Activated CD8-positive, alpha-beta memory T cell treated with anti-CD3 and anti-CD28 coated beads, Interleukin-2, amount 50 U/mL, for 24 hours (primary cell): ENCODE data around the gene RBM10.

Experiments
- DNase-seq: peaks from one replicate; pipeline ENCODE4 v3.0.0-alpha.2; 2020; ENCODE audit errors: extremely low read depth

RBM10 gene

DNA sequence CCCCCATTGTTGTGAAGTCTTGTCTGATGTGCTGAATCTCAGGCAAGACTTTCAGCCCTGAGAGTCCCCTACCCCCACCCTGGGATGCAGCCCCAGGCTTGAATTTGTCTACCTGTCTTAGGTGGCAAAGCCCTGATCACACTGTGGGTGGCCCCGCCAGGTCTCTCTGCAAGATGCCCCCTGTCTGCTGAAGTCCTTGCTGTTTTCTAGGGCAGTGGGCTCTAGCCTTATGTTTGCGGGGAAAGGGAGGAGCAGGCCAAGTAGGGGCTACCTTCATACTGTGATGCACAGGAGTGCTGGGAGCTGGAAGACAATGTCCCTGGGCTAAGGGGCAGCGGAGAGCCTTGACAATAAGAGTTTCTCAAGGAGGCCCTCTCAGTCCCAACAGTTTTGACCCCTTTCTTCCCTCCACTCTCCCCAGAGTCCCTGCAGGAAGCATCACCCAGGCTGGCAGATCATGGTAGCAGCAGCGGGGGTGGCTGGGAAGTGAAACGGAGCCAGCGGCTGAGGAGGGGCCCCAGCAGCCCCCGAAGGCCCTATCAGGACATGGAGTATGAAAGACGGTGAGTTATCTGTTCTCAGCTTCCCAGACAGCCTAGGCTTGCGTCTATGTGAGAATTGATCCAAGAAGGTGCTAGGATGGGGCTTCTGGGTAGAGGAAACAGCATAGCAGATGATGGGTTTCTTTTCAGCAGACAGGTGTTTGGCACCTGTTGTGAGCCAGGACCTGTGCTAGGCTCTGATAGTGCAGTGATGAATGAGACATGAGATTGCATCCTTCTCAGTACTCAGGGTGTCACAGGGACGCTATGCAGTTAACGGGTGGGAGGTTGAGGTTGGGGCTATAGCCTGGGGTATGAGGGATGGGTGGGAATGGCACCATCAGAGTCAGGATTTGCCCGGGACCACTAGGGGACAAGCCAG lies 2.2 kb downstream of the RBM10 start:
- DNase-seq = no peak

DNA sequence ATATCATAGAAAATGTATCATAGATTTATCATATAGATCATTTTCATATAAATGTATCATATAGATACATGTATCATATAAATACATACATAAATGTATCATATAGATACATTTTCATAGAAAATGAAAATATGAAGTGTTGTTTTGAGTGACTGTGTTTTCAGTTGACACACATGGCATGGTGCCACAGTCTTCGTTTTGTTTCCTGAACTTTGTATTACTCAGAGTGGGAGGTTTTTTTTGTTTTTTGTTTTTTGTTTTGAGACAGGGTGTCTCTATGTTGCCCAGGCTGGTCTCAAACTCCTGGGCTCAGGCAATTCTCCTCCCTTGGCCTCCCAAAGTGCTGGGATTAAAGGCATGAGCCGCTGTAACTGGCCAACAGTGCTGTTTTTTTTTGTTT lies 3.9 kb downstream of the RBM10 start:
- DNase-seq = no peak

DNA sequence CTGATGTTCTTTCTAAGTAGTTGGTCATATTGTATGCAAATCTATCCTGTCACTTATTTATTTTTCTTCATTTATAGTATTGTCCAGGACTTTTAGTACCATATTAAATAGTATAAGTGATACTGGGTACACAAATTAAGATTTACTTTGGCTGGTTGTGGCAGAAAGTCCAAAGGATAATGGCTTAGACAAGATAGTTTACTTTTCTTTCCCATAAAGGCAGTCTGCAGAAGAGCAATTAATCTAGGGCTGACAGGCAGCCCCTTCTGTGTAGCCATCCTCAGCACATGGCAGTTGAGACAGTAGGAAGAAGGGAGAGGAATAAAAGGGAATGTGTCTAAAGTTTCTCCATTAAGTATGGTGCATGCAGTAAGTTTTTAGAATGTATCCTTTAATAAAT lies 6.4 kb downstream of the RBM10 start:
- DNase-seq = no peak

DNA sequence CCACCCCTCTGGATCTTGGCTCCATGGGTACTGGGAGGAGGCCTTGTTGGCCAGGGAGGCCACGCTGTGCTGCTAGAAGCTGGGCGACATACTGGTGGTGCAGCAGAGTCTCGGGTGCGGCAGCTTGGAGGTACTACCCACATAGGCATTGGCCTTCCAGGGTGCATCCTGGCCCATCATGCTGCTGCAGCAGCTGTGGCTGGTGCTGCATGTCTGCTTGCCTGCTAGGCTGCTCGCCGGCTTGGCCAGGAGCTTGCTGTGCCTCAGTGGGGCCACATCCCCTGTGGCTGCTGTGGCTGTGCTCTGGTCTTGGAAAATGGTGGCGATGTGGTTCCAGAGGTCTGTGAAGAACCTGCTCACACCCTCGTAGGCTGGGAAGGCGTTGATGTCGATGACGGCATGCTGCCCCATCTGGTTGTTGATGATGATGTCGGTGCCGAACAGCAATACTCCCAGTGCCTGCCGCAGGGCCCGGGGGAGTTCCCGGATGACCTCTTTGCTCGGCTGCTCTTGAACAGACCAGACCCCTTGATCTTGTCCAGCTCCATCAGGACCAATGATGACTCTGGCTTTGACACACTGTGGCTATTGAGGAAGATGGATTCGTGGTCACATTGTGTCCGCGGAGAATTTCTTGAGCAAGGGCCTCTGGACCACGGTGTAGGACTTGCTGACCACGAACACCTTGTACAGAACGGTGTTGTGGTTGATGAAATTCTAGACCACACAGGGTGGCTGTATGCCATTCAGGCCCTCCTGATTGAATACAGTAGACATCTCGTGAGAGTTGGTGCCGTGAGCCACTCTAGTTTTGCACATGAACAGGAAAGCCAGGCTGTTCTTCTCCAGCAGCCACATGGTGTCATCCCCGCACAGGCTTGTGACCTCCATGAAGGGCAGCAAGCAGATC lies 11.8 kb downstream of the RBM10 start:
- no peak for DNase-seq

DNA sequence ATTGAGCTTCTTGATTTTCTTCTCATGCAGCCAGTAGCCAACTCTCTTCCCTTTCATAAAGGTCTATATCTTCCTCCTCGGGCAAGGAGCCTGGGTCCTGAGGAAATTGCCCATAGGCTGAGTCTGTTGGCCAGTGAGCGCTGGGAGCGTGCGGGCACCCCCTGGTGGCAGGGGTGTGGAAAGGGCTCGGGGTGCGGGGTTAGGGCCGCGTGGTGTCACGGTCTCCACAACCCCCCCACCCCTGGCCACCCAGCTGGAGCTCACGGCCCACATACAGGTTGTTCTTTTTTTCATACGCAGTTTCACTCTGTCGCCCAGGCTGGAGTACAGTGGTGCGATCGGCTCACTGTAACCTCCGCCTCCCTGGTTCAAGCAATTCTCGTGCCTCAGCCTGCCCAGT lies 13.1 kb downstream of the RBM10 start:
- DNase-seq = no peak

DNA sequence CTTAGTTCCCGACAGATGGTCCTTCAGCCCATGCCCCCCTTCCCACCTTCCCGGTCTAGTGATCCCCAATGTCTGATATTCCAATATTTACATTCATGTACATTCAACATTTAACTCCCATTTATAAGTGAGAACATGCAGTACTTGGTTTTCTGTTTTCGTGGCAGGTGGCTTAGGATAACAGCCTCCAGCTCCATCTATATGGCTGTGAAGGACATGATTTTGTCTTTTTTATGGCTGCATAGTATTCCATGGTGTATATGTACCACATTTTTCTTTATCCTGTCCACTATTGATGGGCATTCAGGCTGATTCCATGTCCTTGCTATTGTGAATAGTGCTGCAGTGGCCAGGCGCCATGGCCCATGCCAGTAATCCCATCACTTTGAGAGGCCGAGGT lies 13.8 kb downstream of the RBM10 start:
- no peak for DNase-seq

DNA sequence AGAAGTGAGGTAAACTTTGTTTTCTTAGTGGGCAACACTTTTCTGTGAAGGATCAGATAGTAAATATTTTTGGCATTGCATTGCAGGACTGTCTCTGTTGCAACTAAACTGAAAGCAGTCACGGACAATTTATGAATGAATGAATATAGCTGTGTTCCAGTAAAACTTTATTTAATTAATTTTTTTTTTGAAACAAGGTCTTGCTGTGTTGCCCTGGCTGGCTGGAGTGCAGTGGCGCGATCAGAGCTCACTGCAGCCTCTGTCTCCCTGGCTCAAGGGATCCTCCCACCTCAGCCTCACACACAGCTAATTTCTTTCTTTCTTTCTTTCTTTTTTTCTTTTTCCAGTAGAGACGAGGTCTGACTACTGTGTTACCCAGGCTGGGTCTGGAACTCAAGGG lies 15.8 kb downstream of the RBM10 start:
- DNase-seq = no peak

DNA sequence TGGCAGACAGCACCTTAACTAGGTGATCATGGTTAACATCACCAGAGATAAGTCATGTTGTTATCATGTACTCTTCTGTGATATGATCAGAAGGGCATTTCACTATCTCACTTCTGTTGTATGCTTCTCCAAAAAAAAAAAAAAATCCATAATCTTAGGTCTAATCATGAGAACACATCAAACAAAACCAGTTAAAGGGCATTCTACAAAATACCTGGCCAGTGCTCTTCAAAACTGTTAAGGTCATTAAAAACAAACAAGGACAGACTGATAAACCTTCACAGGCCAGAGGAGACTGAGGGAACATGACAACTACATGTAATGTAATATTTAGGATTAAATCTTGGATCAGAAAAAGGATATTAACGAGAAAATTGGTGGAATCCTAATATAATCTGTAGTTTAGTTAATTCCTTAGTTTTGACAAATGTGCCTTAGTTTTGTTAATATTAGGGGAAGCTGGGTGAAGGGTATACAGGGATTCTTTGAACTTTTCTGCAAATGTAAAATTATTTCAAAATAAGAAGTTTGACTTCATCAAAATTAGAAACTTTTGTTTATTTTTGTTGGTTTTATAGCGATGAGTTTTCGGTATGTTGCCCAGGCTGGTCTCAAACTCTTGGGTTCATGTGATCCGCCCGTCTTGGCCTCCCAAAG lies 18.0 kb downstream of the RBM10 start:
- DNase-seq = no peak

DNA sequence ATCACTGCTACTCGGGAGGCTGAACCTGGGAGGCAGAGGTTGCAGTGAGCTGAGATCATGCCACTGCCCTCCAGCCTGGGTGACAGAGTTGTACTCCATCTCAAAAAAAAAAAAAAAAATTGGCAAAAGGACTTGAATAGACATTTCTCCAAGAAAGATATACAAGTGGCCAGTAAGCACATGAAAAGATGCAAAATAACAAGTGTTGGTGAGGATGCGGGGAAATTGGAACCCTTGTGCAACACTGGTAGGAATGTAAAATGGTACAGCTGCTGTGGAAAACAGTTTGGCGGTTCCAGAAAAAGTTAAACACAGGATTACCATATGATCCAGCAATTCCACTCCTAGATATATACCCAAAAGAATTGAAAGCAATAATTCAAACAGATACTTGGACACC lies 19.4 kb downstream of the RBM10 start:
- DNase-seq = no peak

DNA sequence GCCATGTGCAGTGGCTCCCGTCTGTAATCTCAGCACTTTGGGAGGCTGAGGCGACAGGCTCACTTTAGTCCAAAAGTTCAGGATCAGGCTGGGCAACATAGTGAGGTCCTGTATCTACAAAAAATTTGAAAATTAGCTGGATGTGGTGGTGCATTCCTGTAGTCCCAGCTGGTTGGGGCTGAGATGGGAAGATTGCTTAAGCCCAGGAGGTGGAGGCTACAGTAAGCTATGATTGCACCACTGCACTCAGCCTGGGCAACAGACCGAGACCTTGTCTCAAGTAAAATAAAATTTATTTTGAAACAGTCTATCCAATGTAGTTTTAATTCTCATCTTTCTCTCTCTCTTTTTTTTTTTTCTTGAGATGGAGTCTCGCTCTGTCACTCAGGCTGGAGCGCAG lies 21.1 kb downstream of the RBM10 start:
- DNase-seq = no peak

DNA sequence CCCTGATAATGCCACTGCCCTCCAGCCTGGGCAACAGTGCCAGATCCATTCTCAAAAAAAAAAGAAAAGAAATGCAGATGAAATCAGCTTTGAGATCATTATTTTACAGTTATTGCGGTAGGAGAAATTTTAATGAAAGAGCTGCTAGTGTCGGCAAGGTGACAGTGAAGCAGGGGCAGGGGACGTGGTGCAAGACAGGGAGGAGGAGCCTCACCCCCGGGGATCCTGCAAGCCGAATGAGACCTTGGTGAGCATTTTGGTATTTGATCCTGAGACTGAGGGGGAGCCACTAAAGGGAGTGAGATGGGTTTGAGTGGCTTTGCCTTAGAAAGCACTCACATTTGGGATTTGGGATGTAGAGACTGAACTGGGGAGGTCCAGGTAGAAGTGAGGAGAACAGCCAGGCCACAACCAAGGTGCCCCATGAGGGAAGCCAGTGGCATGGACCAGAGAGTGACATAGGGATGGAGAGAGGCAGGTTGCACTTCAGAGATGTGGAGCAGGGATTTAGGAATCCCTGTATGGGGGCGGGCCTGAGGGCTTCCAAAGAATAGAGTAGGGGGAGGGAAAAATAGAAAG lies 23.6 kb downstream of the RBM10 start:
- DNase-seq = no peak

DNA sequence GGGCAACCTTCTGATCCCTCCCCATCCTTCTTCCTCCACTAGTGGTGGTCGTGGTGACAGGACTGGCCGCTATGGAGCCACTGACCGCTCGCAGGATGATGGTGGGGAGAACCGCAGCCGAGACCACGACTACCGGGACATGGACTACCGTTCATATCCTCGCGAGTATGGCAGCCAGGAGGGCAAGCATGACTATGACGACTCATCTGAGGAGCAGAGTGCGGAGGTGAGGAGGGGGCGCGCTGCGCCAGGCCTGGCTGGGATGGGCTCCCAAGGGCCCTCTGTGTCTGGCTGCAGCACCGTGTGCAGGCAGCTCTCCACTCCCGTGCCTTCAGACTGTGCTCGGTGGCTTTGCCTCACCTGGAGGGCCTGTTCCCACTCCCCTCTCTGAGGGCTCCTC lies 24.3 kb downstream of the RBM10 start:
- no peak for DNase-seq

DNA sequence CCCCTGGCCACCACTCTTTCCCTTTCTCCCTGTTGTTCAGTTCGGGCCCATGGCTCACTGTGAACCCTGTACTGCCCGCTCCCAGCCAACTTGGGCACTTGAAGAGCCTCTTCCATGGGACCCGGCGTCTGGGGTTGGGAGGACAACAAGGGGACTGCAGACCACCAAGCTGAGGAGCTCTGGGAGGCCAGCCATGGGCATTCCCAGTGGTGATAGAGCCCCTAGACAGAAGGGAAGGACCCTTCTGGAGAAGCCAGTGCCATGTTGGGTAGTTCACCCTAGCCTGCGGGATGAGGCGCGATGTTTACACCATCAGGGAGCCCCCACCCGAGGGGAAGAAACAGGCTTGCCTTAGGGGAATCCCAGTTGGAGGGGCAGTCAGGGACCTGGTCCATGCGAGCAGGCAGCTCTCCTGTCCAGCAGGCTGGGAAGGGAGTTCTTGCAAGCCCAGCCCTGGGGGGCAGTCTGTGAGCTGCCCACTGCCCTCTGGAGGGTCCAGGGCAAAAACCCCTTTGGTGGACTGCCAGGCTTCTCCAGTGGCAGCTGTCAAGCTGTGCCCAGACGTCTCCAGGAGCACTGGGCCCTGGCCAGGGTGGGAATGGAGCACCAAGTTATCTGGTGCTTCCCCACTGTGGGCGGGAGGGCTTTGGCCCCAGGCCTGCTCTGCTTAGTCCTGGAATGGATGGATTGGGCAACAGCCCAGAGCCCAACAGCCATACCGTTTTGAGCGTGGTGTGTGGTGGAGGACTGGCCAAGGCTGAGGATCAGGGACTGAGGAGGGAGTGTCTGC lies 24.9 kb downstream of the RBM10 start:
- DNase-seq = no peak

DNA sequence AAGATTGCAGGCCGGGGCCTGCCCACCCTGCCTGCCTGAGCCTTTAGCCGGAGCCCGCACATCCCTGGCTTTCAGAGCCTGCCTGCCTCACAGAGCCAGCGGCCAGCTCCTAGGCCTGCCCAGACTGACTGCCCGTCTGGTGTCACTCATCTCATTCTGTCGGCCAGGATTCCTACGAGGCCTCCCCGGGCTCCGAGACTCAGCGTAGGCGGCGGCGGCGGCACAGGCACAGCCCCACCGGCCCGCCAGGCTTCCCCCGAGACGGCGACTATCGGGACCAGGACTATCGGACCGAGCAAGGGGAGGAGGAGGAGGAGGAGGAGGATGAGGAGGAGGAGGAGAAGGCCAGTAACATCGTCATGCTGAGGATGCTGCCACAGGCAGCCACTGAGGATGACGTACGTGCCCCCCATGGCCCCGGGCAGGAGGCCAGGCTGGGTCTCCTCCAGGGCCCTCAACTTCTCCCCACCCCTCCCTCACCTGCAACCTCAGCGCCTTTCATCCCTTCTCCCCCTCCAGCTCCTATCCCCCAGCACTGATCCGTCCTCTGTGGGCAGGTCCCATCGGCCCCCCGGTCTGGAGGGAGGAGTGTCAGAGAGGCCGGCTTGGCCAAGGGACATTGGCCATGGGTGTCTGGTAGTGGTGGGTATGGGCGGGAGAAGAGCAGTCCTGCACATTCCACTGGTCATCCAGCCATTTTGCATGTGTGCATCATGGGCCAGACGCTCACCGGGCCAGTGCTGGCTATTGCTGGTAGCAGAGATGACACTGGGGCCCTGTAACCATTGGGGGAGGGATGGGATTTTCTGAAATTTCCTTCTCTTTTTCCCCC lies 26.1 kb downstream of the RBM10 start:
- no peak for DNase-seq

DNA sequence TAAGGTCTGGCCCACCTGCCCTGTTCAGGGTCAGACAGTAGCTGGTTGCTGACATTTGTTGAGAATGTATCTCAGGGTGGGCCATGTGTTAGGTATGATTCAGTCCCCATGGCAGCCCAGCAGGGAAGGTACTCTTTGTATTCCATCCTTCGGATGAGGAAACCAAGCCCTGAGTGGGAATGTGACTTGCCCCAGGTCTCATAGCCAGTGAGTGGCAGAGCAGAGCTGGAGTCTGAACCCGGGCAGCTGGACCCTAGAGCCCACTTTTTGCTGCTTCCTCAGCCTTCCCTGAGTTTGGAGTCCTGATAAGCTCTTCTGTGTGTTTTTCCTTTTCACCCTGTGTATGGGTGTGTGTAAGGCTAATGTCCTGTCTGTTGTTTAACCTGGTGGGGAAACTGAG lies 27.0 kb downstream of the RBM10 start:
- no peak for DNase-seq

DNA sequence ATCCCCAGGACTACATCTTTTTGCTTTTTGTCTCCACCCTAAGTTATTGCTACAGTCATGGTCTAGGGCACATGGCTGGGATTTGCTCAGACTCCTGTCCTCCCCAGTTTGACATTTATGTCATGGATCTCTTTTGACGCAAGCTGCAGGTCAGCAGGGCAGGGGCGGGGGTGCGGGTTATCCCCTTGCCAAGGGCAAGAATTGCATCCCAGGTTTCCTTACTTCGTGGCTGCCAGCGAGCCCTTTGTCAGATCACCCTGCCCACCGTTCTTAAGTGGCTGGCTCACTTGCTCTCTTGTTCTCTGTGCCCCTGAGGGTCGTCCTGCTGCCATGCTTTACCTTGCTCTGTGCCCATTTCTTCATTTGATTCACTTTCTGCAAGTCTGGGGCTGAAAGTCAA lies 27.5 kb downstream of the RBM10 start:
- no peak for DNase-seq

DNA sequence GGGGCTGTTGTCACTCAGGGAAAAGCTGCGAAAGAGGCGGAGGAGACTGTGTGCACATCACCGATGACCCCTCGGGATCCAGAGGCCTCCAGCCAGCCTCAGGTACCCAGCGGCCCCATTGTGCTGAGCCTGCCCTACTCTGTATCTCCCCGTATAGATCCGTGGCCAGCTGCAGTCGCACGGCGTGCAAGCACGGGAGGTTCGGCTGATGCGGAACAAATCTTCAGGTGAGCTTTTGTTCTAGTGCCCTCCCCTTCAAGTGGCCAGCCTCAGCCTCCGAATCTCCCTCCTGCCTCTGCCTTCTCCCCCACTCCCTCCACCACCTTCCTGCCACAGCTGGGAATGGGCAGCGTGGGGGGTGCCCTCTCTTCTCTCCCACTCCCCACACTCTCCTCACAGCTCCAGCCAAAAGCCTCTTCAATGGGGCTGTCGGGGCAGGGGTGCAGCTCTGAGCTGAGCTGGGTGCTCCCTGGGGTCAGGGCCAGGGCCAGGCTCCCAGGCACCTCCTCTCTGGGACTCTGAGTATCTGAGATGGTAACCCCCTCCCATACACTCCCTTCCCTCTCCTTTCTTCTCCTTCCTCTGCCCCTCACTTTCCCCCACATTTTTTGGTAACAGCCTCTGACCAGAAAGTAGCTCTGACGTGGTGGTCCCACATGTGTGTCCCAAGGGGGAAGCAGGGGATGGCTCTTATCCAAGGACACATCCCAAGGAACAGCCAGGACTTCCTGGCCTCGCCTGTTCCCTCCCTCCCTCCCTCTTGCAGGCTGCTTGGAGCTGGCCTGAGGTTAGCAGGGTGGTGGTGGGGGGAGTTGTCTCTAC lies 28.2 kb downstream of the RBM10 start:
- no peak for DNase-seq

DNA sequence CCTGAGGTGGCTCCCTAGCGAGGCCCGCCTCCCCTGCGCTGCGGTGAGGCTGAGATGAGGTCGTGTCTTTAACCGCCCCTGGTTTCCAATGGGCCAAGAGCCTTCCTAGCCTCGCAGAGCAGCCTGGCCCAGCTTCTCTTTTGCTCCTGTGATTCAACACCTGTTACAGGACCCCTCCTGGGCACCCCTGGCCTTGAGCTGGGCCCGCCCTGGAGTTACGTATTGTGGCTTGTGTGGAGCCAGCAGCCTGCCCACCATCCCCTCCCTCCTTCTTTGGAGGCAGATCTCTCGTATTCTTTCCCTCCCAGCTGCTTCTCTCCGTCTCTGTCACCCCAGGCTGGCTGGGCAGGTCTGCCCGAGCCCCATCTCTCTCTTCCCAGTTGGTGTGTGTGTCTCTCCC lies 29.4 kb downstream of the RBM10 start:
- DNase-seq = no peak

DNA sequence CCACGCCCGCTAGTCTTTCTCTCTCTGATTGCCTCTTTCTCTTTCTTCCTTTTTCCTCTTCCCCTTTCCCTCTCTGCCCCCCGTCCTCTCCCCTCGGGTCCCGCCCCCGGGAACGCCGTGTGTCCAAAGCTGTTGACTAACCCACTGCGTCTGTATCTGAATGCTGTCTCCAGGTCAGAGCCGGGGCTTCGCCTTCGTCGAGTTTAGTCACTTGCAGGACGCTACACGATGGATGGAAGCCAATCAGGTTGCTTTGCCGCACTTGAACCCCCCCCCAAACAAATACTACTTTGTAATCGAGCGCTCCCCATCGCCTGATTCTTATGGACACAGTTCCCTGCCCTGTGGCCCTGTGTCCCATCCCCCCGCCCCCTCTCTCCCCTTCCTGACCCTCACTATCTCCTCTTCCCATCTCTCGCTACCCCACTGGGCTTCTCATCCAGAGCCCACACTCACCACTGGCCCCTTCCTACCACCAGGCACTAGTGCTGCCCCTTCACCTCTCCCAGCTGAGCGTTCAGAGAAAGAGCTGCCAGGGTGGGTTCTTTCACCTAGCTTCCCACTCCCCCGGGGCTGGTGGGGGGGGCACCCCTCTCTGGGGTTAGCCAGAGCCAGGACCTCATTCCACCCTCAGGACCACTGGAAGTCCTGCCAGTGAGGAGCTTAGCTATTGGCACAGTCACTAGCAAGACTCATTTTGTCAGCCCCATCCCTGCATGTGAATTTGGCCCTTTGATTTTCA lies 30.0 kb downstream of the RBM10 start:
- DNase-seq = no peak
